ENCODE measurements around the gene CDKAL1. TPM values are rescaled to one million over a fixed set of nuclear protein-coding genes. Genes with fewer than 3 reads are reported as not detected.
"Not testable (repeated sequence)": the region's sequence is repeated elsewhere in the genome, so short reads cannot be mapped to it uniquely, and the experiment has no call there.

The CDKAL1 gene
- total and polyA plus RNA-seq, 8 donors: 13.6 to 20.7 (median 17.5) TPM

DNA sequence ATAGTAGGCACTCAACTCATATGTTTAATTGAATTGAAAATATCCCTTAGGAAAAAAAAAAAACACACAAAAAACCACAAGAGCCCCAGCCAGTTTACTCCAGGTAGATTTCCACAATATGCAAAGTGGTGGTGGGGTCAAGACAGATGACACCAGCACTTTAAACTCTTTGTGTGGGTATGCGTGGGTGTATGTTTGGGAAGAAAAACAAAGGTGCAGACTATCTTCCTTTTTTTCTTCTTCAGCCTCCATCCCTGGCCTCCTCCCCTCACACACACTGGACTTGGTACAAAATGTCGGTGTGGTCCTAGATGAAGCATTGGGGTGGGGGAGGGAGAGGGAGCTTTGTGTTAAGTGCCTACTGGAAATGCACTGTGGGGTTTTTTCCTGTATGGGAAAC lies 42.2 kb upstream of the CDKAL1 start:
- TF ChIP-seq, protein P1, sequence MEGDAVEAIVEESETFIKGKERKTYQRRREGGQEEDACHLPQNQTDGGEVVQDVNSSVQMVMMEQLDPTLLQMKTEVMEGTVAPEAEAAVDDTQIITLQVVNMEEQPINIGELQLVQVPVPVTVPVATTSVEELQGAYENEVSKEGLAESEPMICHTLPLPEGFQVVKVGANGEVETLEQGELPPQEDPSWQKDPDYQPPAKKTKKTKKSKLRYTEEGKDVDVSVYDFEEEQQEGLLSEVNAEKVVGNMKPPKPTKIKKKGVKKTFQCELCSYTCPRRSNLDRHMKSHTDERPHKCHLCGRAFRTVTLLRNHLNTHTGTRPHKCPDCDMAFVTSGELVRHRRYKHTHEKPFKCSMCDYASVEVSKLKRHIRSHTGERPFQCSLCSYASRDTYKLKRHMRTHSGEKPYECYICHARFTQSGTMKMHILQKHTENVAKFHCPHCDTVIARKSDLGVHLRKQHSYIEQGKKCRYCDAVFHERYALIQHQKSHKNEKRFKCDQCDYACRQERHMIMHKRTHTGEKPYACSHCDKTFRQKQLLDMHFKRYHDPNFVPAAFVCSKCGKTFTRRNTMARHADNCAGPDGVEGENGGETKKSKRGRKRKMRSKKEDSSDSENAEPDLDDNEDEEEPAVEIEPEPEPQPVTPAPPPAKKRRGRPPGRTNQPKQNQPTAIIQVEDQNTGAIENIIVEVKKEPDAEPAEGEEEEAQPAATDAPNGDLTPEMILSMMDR (IDR thresholded peaks at IDR 0.05): no peak
- Histone ChIP-seq H3K27me3 (no peaks in the 10 kb centered on the region), H3K27ac (no peak overlapping the region), H3K36me3 (peaks cover 0 to 42% of the 10 kb centered on the region in 2 donors), H3K4me1 (peaks cover 0 to 1% of the 10 kb centered on the region in 2 donors), H3K4me3 (no peak overlapping the region), H3K9me3 (no peaks in the 10 kb centered on the region)
- intact Hi-C loops (cut with DNase I): no loop called here
- DNase-seq (no peak), ATAC-seq (no peak)

DNA sequence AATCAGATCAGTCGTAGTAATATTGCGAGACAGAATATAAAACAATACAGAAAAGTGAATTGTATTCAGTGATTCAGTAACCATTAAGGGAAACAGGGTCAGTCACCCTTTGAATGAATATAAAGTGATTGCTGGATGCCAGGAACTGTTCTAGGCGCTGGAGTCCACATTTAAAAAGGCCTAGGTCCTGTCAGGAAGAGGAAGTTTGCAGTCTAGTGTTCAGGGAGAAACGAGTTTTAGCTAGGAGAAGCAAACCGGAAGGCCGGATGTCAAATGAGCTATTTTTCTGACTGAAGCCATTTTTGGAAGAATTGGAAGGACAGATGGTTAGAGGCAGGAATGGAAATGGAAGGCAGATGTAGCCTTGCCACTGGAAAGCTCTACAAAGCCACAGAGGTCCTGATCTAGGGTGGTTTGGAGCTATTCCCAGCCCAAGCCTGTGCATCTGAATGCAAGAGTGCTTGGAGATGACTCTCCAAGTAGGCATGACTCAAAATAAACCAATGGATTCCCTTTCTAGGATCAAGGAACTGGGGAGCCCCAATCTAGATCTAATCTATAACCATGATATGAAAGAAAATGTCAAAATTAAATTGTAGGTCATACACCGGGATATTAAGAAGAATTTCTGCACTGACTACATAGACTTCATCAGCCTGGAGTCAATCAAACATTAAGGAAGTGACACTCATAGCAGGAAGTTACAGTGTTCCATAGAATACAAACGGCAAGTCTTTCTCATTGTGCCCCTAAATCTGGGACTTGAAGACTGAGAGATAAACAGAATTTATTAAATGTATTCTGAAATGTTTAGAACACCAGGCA lies 36.8 kb upstream of the CDKAL1 start:
- intact Hi-C loops (cut with DNase I): no loop called here
- TF ChIP-seq, protein P1 (IDR thresholded peaks at IDR 0.05): no peak
- DNase-seq: no peak
- peak; percentile 16 for ATAC-seq
- Histone ChIP-seq H3K36me3 (no peaks in the 10 kb centered on the region), H3K27me3 (no peaks in the 10 kb centered on the region), H3K9me3 (no peaks in the 10 kb centered on the region), H3K4me1 (peaks cover 0 to 11% of the 10 kb centered on the region in 2 donors), H3K27ac (peak overlapping the region in 1 of 2 donors; percentile 65), H3K4me3 (no peak overlapping the region)

DNA sequence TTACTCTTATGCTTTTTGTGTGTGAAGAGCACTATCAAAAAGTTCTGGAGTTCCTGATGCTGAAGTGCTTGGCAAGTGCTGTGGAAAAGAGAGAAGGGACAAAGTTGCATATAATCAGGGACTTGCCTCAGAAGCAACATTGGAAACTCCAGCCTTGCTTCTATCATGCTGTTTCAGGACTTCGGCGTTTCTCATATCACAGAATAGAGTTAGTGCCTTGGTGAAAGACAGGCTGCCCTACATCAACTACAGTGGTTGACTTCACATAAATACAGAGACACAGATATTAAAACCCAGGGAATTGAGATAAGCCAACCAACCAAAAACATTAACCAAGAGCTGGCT lies 36.2 kb upstream of the CDKAL1 start:
- no peaks in the 10 kb centered on the region for H3K9me3 ChIP-seq
- intact Hi-C loops (cut with DNase I): no loop called here
- no peaks in the 10 kb centered on the region for H3K27me3 ChIP-seq
- DNase-seq: no peak
- peak overlapping the region in 1 of 2 donors; percentile 65 for H3K27ac ChIP-seq
- H3K4me1 ChIP-seq: peaks cover 0 to 11% of the 10 kb centered on the region in 2 donors
- no peak for ATAC-seq
- TF ChIP-seq, protein P1 (IDR thresholded peaks at IDR 0.05): no peak
- no peaks in the 10 kb centered on the region for H3K36me3 ChIP-seq
- no peak overlapping the region for H3K4me3 ChIP-seq

DNA sequence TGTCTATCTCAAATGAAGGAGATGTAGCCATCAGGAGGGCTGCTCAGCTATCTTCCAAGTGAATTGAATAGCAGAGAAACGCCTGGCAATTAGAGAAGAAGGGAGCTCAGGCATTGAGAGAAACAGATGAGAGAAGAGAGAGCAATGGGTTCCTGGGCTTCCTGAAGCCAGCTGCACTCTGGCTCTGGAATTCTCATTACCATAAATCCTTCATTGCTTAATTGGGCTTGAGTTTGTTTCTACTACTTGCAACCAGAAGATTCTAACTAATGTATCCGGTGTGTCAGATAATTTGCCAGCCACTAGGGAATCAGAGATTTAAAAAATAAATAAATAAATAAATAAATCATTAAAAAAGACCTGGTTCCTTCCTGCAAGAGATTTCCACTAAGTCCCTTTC lies 25.0 kb upstream of the CDKAL1 start:
- no peak for ATAC-seq

DNA sequence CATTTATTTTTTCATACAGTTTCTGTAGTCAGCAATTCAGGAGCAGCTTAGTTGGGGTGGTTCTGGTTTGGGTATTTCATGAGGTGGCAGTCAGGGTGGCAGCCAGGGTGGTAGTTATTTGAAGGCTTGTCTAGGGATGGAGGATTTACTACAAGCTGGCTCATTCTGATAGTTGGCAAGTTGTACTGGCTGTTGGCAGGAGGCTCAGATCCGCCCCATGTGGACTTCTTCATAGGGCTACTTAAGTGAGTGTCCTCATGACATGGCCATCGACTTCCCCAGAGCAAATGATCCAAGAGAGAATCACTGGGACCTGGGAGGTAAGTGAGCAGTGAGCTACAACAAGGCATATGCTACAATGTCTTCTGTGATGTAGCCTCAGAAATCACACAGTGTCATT lies 22.4 kb upstream of the CDKAL1 start:
- ATAC-seq: no peak
- no peaks in the 10 kb centered on the region for H3K9me3 ChIP-seq
- no peaks in the 10 kb centered on the region for H3K36me3 ChIP-seq
- no peaks in the 10 kb centered on the region for H3K4me1 ChIP-seq
- intact Hi-C loops (cut with DNase I): no loop called here
- H3K4me3 ChIP-seq: no peak overlapping the region
- no peak for DNase-seq
- TF ChIP-seq, protein P1 (IDR thresholded peaks at IDR 0.05): no peak
- no peak overlapping the region for H3K27ac ChIP-seq
- H3K27me3 ChIP-seq: no peaks in the 10 kb centered on the region

More for the DNA sequence above, 25.0 kb upstream of the CDKAL1 start:
- Histone ChIP-seq H3K27ac (no peak overlapping the region), H3K27me3 (no peaks in the 10 kb centered on the region), H3K4me1 (no peaks in the 10 kb centered on the region), H3K9me3 (no peaks in the 10 kb centered on the region), H3K4me3 (no peak overlapping the region), H3K36me3 (no peaks in the 10 kb centered on the region)
- intact Hi-C loops (cut with DNase I): no loop called here
- TF ChIP-seq, protein P1 (IDR thresholded peaks at IDR 0.05): no peak
- no peak for DNase-seq

DNA sequence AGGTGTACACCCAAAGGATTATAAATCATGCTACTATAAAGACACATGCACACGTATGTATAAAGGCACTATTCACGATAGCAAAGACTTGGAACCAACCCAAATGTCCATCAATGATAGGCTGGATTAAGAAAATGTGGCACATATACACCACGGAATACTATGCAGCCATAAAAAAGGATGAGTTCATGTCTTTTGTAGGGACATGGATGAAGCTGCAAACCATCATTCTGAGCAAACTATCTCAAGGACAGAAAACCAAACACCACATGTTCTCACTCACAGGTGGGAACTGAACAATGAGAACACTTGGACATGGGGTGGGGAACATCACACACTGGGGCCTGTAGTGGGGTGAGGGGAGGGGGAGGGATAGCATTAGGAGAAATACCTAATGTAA lies 9.0 kb upstream of the CDKAL1 start:
- not testable (repeated sequence) for H3K27ac ChIP-seq, H3K36me3 ChIP-seq, H3K9me3 ChIP-seq, DNase-seq, H3K4me3 ChIP-seq, ATAC-seq, H3K27me3 ChIP-seq
- intact Hi-C loops (cut with DNase I): loop anchor here in 1 of 2 donors (5.0 to 10.0 kb wide), 2 partner anchors 233 to 420 kb away; no protein-coding TSS in a partner anchor
- H3K4me1 ChIP-seq: peaks cover 7 to 12% of the 10 kb centered on the region in 2 donors
